SK-N-MC (cell line): Measurements from ENCODE around the gene DOK3.

Source experiments
- EZH2 ChIP-seq: fragments of 200-600 bp; sonication (generic); IDR thresholded peaks from one replicate; pipeline ENCODE4 v1.6.1; 2017; ENCODE audit warnings: antibody characterized with exemption
- FOXP2 ChIP-seq: optimal IDR thresholded peaks from 2 replicates; pipeline ENCODE3; 2011; ENCODE audit warnings: mild to moderate bottlenecking, moderate library complexity; ENCODE audit not compliant: insufficient read depth; ENCODE audit errors: extremely low read length, control extremely low read depth
- POLR2AphosphoS5 ChIP-seq: IDR thresholded peaks from 2 replicates; pipeline ENCODE4 v1.6.1; 2012; ENCODE audit warnings: mild to moderate bottlenecking, low read depth, low read length, borderline replicate concordance

- TF ChIP-seq POLR2AphosphoS5 (no peak), EZH2 (no peak), FOXP2 (no peak)
Observed at GRCh38 chr5:177453852-177454396, 55.7 kb downstream of the DOK3 start.
